Neural crest cell (in vitro differentiated cells): ENCODE results near the gene PRKN. TPM values are rescaled to one million over a fixed set of nuclear protein-coding genes. Genes with fewer than 3 reads are reported as not detected.

ENCODE experiments used
- DNase-seq: peaks from one replicate; pipeline ENCODE4 v3.0.0; 2021; ENCODE audit warnings: low read depth, mixed read lengths, low spot score
- H3K27ac Mint-ChIP-seq: one replicate; pipeline ENCODE4 v1.8.0; 2021; ENCODE audit warnings: mild to moderate bottlenecking, mixed read lengths; ENCODE audit not compliant: unreplicated experiment
- H3K27me3 Mint-ChIP-seq: 2 replicates; pipeline ENCODE4 v1.8.0; 2021; ENCODE audit warnings: low read depth, mild to moderate bottlenecking, mixed read lengths
- H3K36me3 Mint-ChIP-seq: 2 replicates; pipeline ENCODE4 v1.8.0; 2021; ENCODE audit warnings: low read depth, mild to moderate bottlenecking, mixed read lengths
- H3K4me1 Mint-ChIP-seq: 2 replicates; pipeline ENCODE4 v1.8.0; 2021; ENCODE audit warnings: mixed read lengths
- H3K4me3 Mint-ChIP-seq: one replicate; pipeline ENCODE4 v1.8.0; 2021; ENCODE audit warnings: mild to moderate bottlenecking, mixed read lengths
- H3K9me3 Mint-ChIP-seq: 2 replicates; pipeline ENCODE4 v1.8.0; 2021; ENCODE audit warnings: mixed read lengths
- CTCF ChIP-seq: fragments of 200-600 bp; sonication (generic); conservative IDR thresholded peaks from 2 replicates; pipeline ENCODE4 v1.5.0; 2021; ENCODE audit warnings: antibody characterized with exemption, mild to moderate bottlenecking
- total RNA-seq: library from RNA; stranded (reverse); gene quantifications from 2 replicates; pipeline ENCODE4 v1.2.1, GENCODE V29; 2021

PRKN gene
- total RNA-seq, 1 donor from 2014 or later: 3.2 TPM

- TF ChIP-seq CTCF: no peak
- Mint-ChIP-seq H3K4me3 (no peak overlapping the region), H3K27ac (no peak overlapping the region), H3K9me3 (no peaks in the 10 kb centered on the region), H3K4me1 (no peaks in the 10 kb centered on the region), H3K27me3 (no peaks in the 10 kb centered on the region), H3K36me3 (no peaks in the 10 kb centered on the region)
- no peak for DNase-seq
Measured at GRCh38 chr6:162387718-162388382, 339.7 kb downstream of the PRKN start.

- Mint-ChIP-seq H3K9me3 (no peaks in the 10 kb centered on the region), H3K27ac (no peak overlapping the region), H3K4me1 (no peaks in the 10 kb centered on the region), H3K4me3 (no peak overlapping the region), H3K36me3 (no peaks in the 10 kb centered on the region), H3K27me3 (no peaks in the 10 kb centered on the region)
- TF ChIP-seq CTCF: no peak
- DNase-seq: no peak
Measured at GRCh38 chr6:162385980-162386379, 341.6 kb downstream of the PRKN start.

GRCh38 chr6:162379757-162380409, 347.7 kb downstream of the PRKN start:
- Mint-ChIP-seq H3K27me3 (no peaks in the 10 kb centered on the region), H3K4me3 (no peak overlapping the region), H3K4me1 (no peaks in the 10 kb centered on the region), H3K9me3 (no peaks in the 10 kb centered on the region), H3K27ac (no peak overlapping the region), H3K36me3 (no peaks in the 10 kb centered on the region)
- TF ChIP-seq CTCF: no peak
- DNase-seq: no peak

GRCh38 chr6:162377735-162378134, 349.8 kb downstream of the PRKN start:
- H3K9me3 Mint-ChIP-seq: no peaks in the 10 kb centered on the region
- H3K4me1 Mint-ChIP-seq: no peaks in the 10 kb centered on the region
- no peak for DNase-seq
- no peaks in the 10 kb centered on the region for H3K27me3 Mint-ChIP-seq
- peak overlapping the region; percentile 71 for H3K27ac Mint-ChIP-seq
- no peaks in the 10 kb centered on the region for H3K36me3 Mint-ChIP-seq
- TF ChIP-seq CTCF: no peak
- no peak overlapping the region for H3K4me3 Mint-ChIP-seq

GRCh38 chr6:162373868-162374267, 353.7 kb downstream of the PRKN start:
- Mint-ChIP-seq H3K9me3 (no peaks in the 10 kb centered on the region), H3K4me1 (no peaks in the 10 kb centered on the region), H3K27me3 (no peaks in the 10 kb centered on the region), H3K4me3 (no peak overlapping the region), H3K36me3 (no peaks in the 10 kb centered on the region), H3K27ac (no peak overlapping the region)
- DNase-seq: no peak
- no peak for TF ChIP-seq CTCF
